HEK293 (cell line): Measurements from ENCODE around the gene SLC25A25.

Experiments
- EGR2 ChIP-seq: fragments of 450-650 bp; formaldehyde crosslinking; IDR thresholded peaks from 2 replicates; pipeline ENCODE4 v1.5.1; 2016; ENCODE audit warnings: low read depth, missing biosample characterization, missing genetic modification characterization
- GFI1B ChIP-seq: fragments of 450-650 bp; formaldehyde crosslinking; IDR thresholded peaks from 2 replicates; pipeline ENCODE4 v1.5.1; 2016; ENCODE audit warnings: missing biosample characterization, missing genetic modification characterization
- GLIS2 ChIP-seq: fragments of 450-650 bp; formaldehyde crosslinking; IDR thresholded peaks from 2 replicates; pipeline ENCODE4 v1.5.1; 2016; ENCODE audit warnings: missing biosample characterization, missing genetic modification characterization
- HOXD13 ChIP-seq: sonication (generic); formaldehyde crosslinking; IDR thresholded peaks from 2 replicates; pipeline ENCODE4 v1.8.0; 2022; ENCODE audit warnings: missing genetic modification reagents, borderline replicate concordance
- OSR2 ChIP-seq: fragments of 450-650 bp; formaldehyde crosslinking; IDR thresholded peaks from 2 replicates; pipeline ENCODE4 v1.5.1; 2016; ENCODE audit warnings: missing biosample characterization, missing genetic modification characterization
- SCRT2 ChIP-seq: fragments of 450-650 bp; formaldehyde crosslinking; IDR thresholded peaks from 2 replicates; pipeline ENCODE4 v1.5.1; 2016; ENCODE audit warnings: missing biosample characterization, missing genetic modification characterization
- SP2 ChIP-seq: fragments of 450-650 bp; formaldehyde crosslinking; IDR thresholded peaks from 2 replicates; pipeline ENCODE4 v1.5.1; 2016; ENCODE audit warnings: missing biosample characterization, missing genetic modification characterization
- ZBTB20 ChIP-seq: fragments of 450-650 bp; formaldehyde crosslinking; IDR thresholded peaks from 2 replicates; pipeline ENCODE4 v1.5.1; 2016; ENCODE audit warnings: missing biosample characterization, missing genetic modification characterization
- ZBTB21 ChIP-seq: fragments of 450-650 bp; formaldehyde crosslinking; IDR thresholded peaks from 2 replicates; pipeline ENCODE4 v1.5.1; 2017; ENCODE audit warnings: missing biosample characterization, missing genetic modification characterization
- ZNF133 ChIP-seq: fragments of 450-650 bp; formaldehyde crosslinking; IDR thresholded peaks from 2 replicates; pipeline ENCODE4 v1.5.1; 2016; ENCODE audit warnings: missing biosample characterization, missing genetic modification characterization
- ZNF324 ChIP-seq: fragments of 450-650 bp; formaldehyde crosslinking; IDR thresholded peaks from 2 replicates; pipeline ENCODE4 v1.5.1; 2016; ENCODE audit warnings: missing biosample characterization, missing genetic modification characterization
- ZNF341 ChIP-seq: fragments of 450-650 bp; formaldehyde crosslinking; IDR thresholded peaks from 2 replicates; pipeline ENCODE4; 2016; ENCODE audit warnings: low read depth, missing biosample characterization, missing genetic modification characterization
- ZNF404 ChIP-seq: fragments of 450-650 bp; formaldehyde crosslinking; IDR thresholded peaks from 2 replicates; pipeline ENCODE4 v1.5.1; 2017; ENCODE audit warnings: missing biosample characterization, missing genetic modification characterization
- ZNF510 ChIP-seq: fragments of 450-650 bp; formaldehyde crosslinking; IDR thresholded peaks from 2 replicates; pipeline ENCODE4 v1.5.1; 2018; ENCODE audit warnings: mild to moderate bottlenecking, missing genetic modification characterization, missing biosample characterization; ENCODE audit not compliant: insufficient replicate concordance
- ZNF670 ChIP-seq: fragments of 450-650 bp; formaldehyde crosslinking; IDR thresholded peaks from 2 replicates; pipeline ENCODE4 v1.5.1; 2016; ENCODE audit warnings: missing biosample characterization, missing genetic modification characterization, low read depth
- ZNF677 ChIP-seq: fragments of 450-650 bp; IDR thresholded peaks from 2 replicates; pipeline ENCODE4 v1.5.0; 2018; ENCODE audit warnings: missing biosample characterization, mild to moderate bottlenecking, missing genetic modification characterization, moderate library complexity
- ZNF701 ChIP-seq: fragments of 450-650 bp; formaldehyde crosslinking; IDR thresholded peaks from 2 replicates; pipeline ENCODE4 v1.5.1; 2016; ENCODE audit warnings: missing biosample characterization, missing genetic modification characterization
- ZNF747 ChIP-seq: fragments of 450-650 bp; formaldehyde crosslinking; IDR thresholded peaks from 2 replicates; pipeline ENCODE4 v1.5.1; 2016; ENCODE audit warnings: missing biosample characterization, missing genetic modification characterization
- ZXDB ChIP-seq: fragments of 450-650 bp; formaldehyde crosslinking; IDR thresholded peaks from 2 replicates; pipeline ENCODE4 v1.5.1; 2016; ENCODE audit warnings: missing biosample characterization, missing genetic modification characterization
- TF ChIP-seq, protein P1 (sequence below): fragments of 450-650 bp; formaldehyde crosslinking; IDR thresholded peaks from 2 replicates; pipeline ENCODE4 v1.5.1; 2016; ENCODE audit warnings: missing biosample characterization, missing genetic modification characterization, borderline replicate concordance
- TF ChIP-seq, protein P2 (sequence below): fragments of 450-650 bp; formaldehyde crosslinking; IDR thresholded peaks from 2 replicates; pipeline ENCODE4 v1.5.1; 2016; ENCODE audit warnings: missing biosample characterization, missing genetic modification characterization
- TF ChIP-seq, protein P3 (sequence below): fragments of 450-650 bp; formaldehyde crosslinking; IDR thresholded peaks from 2 replicates; pipeline ENCODE4 v1.5.1; 2017; ENCODE audit warnings: missing biosample characterization, missing genetic modification characterization
- TF ChIP-seq, protein P4 (sequence below): fragments of 450-650 bp; formaldehyde crosslinking; IDR thresholded peaks from 2 replicates; pipeline ENCODE4 v1.5.1; 2016; ENCODE audit warnings: missing biosample characterization, missing genetic modification characterization, borderline replicate concordance
- TF ChIP-seq, protein P5 (sequence below): fragments of 450-650 bp; formaldehyde crosslinking; conservative IDR thresholded peaks from 2 replicates; pipeline ENCODE4 v1.5.1; 2016; ENCODE audit warnings: low read depth, missing biosample characterization, missing genetic modification characterization

SLC25A25 gene

DNA sequence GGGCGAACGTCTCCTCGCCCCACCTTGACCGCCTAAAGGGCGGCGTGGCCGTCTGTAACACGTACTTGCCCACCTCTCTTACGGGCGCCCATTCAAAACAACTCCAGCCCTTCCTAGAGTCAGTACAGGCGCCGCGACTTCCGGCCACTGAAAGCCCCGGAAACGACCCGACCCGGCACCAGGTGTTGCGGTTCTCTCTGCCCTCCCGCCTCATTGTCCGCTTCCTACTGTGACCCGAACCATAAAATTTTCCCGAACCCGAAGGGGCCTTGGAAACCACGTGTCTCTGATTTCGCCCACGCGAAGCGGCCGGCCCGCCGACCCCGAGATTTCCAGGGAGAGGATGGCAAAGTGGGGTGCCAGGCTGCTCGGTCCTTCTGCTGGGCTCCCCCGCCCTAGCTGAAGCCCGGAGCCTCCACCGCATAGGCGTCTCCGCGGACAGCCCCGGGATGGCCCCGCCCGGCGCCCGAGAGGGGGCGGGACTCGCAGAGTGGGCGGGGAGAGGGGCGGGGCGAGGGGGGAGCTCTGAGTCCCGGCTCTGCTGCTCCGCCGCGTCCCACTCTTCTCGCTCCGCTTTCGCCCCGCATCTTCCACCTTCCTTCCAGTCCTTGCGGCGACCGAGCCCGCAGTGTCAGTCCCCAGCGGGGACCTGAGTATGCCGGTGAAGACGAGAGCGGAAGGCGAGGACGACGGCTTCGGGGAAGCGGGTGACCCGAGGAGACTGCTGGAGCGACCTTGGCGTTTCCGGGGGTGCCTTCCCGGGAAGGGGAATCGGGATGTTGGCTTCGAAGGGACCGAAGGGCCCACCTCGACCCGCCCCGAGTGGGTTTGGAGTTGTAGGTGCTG is 60.2 kb downstream of the SLC25A25 start (continued):
- TF ChIP-seq, protein P1, sequence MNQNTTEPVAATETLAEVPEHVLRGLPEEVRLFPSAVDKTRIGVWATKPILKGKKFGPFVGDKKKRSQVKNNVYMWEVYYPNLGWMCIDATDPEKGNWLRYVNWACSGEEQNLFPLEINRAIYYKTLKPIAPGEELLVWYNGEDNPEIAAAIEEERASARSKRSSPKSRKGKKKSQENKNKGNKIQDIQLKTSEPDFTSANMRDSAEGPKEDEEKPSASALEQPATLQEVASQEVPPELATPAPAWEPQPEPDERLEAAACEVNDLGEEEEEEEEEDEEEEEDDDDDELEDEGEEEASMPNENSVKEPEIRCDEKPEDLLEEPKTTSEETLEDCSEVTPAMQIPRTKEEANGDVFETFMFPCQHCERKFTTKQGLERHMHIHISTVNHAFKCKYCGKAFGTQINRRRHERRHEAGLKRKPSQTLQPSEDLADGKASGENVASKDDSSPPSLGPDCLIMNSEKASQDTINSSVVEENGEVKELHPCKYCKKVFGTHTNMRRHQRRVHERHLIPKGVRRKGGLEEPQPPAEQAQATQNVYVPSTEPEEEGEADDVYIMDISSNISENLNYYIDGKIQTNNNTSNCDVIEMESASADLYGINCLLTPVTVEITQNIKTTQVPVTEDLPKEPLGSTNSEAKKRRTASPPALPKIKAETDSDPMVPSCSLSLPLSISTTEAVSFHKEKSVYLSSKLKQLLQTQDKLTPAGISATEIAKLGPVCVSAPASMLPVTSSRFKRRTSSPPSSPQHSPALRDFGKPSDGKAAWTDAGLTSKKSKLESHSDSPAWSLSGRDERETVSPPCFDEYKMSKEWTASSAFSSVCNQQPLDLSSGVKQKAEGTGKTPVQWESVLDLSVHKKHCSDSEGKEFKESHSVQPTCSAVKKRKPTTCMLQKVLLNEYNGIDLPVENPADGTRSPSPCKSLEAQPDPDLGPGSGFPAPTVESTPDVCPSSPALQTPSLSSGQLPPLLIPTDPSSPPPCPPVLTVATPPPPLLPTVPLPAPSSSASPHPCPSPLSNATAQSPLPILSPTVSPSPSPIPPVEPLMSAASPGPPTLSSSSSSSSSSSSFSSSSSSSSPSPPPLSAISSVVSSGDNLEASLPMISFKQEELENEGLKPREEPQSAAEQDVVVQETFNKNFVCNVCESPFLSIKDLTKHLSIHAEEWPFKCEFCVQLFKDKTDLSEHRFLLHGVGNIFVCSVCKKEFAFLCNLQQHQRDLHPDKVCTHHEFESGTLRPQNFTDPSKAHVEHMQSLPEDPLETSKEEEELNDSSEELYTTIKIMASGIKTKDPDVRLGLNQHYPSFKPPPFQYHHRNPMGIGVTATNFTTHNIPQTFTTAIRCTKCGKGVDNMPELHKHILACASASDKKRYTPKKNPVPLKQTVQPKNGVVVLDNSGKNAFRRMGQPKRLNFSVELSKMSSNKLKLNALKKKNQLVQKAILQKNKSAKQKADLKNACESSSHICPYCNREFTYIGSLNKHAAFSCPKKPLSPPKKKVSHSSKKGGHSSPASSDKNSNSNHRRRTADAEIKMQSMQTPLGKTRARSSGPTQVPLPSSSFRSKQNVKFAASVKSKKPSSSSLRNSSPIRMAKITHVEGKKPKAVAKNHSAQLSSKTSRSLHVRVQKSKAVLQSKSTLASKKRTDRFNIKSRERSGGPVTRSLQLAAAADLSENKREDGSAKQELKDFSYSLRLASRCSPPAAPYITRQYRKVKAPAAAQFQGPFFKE (tag by site-specific recombination): no peak
- no peak for TF ChIP-seq ZNF510 (tag by site-specific recombination)
- TF ChIP-seq HOXD13: no peak
- no peak for TF ChIP-seq ZNF701
- TF ChIP-seq, protein P2, sequence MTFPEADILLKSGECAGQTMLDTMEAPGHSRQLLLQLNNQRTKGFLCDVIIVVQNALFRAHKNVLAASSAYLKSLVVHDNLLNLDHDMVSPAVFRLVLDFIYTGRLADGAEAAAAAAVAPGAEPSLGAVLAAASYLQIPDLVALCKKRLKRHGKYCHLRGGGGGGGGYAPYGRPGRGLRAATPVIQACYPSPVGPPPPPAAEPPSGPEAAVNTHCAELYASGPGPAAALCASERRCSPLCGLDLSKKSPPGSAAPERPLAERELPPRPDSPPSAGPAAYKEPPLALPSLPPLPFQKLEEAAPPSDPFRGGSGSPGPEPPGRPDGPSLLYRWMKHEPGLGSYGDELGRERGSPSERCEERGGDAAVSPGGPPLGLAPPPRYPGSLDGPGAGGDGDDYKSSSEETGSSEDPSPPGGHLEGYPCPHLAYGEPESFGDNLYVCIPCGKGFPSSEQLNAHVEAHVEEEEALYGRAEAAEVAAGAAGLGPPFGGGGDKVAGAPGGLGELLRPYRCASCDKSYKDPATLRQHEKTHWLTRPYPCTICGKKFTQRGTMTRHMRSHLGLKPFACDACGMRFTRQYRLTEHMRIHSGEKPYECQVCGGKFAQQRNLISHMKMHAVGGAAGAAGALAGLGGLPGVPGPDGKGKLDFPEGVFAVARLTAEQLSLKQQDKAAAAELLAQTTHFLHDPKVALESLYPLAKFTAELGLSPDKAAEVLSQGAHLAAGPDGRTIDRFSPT (tag by site-specific recombination): peak; percentile 85
- no peak for TF ChIP-seq ZNF404 (tag by site-specific recombination)
- TF ChIP-seq, protein P3, sequence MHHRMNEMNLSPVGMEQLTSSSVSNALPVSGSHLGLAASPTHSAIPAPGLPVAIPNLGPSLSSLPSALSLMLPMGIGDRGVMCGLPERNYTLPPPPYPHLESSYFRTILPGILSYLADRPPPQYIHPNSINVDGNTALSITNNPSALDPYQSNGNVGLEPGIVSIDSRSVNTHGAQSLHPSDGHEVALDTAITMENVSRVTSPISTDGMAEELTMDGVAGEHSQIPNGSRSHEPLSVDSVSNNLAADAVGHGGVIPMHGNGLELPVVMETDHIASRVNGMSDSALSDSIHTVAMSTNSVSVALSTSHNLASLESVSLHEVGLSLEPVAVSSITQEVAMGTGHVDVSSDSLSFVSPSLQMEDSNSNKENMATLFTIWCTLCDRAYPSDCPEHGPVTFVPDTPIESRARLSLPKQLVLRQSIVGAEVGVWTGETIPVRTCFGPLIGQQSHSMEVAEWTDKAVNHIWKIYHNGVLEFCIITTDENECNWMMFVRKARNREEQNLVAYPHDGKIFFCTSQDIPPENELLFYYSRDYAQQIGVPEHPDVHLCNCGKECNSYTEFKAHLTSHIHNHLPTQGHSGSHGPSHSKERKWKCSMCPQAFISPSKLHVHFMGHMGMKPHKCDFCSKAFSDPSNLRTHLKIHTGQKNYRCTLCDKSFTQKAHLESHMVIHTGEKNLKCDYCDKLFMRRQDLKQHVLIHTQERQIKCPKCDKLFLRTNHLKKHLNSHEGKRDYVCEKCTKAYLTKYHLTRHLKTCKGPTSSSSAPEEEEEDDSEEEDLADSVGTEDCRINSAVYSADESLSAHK: 0 out of 2 replicates have a peak, but pooled peaks have one; percentile 10
- peak; percentile 79 for TF ChIP-seq EGR2 (tag by site-specific recombination)
- peak; percentile 76 for TF ChIP-seq GLIS2 (tag by site-specific recombination)
- no peak for TF ChIP-seq ZNF133 (tag by site-specific recombination)
- TF ChIP-seq ZNF677: no peak
- TF ChIP-seq, protein P4, sequence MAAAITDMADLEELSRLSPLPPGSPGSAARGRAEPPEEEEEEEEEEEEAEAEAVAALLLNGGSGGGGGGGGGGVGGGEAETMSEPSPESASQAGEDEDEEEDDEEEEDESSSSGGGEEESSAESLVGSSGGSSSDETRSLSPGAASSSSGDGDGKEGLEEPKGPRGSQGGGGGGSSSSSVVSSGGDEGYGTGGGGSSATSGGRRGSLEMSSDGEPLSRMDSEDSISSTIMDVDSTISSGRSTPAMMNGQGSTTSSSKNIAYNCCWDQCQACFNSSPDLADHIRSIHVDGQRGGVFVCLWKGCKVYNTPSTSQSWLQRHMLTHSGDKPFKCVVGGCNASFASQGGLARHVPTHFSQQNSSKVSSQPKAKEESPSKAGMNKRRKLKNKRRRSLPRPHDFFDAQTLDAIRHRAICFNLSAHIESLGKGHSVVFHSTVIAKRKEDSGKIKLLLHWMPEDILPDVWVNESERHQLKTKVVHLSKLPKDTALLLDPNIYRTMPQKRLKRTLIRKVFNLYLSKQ (tag by site-specific recombination): no peak
- TF ChIP-seq ZBTB20 (tag by site-specific recombination): no peak
- TF ChIP-seq ZNF670 (tag by site-specific recombination): no peak
- peak; percentile 47 for TF ChIP-seq ZXDB (tag by site-specific recombination)
- no peak for TF ChIP-seq SCRT2
- 0 out of 2 replicates have a peak, but pooled peaks have one; percentile 16 for TF ChIP-seq ZNF341
- peak; percentile 82 for TF ChIP-seq SP2 (tag by site-specific recombination)
- no peak for TF ChIP-seq ZBTB21
- no peak for TF ChIP-seq GFI1B
- TF ChIP-seq, protein P5, sequence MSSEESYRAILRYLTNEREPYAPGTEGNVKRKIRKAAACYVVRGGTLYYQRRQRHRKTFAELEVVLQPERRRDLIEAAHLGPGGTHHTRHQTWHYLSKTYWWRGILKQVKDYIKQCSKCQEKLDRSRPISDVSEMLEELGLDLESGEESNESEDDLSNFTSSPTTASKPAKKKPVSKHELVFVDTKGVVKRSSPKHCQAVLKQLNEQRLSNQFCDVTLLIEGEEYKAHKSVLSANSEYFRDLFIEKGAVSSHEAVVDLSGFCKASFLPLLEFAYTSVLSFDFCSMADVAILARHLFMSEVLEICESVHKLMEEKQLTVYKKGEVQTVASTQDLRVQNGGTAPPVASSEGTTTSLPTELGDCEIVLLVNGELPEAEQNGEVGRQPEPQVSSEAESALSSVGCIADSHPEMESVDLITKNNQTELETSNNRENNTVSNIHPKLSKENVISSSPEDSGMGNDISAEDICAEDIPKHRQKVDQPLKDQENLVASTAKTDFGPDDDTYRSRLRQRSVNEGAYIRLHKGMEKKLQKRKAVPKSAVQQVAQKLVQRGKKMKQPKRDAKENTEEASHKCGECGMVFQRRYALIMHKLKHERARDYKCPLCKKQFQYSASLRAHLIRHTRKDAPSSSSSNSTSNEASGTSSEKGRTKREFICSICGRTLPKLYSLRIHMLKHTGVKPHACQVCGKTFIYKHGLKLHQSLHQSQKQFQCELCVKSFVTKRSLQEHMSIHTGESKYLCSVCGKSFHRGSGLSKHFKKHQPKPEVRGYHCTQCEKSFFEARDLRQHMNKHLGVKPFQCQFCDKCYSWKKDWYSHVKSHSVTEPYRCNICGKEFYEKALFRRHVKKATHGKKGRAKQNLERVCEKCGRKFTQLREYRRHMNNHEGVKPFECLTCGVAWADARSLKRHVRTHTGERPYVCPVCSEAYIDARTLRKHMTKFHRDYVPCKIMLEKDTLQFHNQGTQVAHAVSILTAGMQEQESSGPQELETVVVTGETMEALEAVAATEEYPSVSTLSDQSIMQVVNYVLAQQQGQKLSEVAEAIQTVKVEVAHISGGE (tag by site-specific recombination): peak; percentile 90
- no peak for TF ChIP-seq ZNF747 (tag by site-specific recombination)
- TF ChIP-seq OSR2 (tag by site-specific recombination): no peak
- TF ChIP-seq ZNF324: no peak
